GM18520 (cell line): ENCODE data around the gene MYCT1.

Experiments used
- ATAC-seq: cut with Tn5 transposase; IDR thresholded peaks from one replicate; pipeline ENCODE4 v1.9.1; 2021; ENCODE audit not compliant: unreplicated experiment

The MYCT1 gene

DNA sequence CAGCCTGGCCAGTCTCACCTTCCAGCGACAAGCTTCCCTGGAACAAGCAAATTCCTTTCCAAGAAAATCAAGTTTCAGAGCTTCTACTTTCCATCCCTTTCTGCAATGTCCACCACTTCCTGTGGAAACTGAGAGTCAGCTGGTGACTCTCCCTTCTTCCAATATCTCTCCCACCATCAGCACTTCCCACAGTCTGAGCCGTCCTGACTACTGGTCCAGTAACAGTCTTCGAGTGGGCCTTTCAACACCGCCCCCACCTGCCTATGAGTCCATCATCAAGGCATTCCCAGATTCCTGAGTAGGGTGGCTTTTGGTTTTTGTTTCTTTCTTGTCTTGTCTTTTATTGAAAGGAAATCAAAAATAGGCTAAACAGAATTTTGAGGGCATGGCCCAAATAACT, 24.3 kb downstream of the MYCT1 start:
- ATAC-seq = no peak

DNA sequence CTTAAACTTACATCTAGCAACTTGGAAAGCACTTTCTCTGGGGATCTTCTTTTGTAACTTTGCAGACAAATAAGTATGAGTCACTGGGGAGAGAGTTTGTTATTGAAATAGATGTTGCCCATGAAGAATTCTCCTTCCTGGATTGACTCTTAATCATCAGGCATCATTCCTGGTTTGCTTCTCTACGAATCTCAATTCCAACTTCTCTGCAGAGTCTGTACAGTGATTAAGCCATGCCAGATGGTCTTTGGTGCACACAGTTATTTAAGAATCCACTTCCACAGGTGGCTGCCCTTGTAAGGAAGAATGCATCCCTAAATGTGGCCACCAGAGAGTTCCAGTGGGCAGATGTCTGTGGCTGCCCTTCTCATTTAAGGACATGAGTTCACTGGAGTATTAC, 25.7 kb downstream of the MYCT1 start:
- ATAC-seq = no peak

DNA sequence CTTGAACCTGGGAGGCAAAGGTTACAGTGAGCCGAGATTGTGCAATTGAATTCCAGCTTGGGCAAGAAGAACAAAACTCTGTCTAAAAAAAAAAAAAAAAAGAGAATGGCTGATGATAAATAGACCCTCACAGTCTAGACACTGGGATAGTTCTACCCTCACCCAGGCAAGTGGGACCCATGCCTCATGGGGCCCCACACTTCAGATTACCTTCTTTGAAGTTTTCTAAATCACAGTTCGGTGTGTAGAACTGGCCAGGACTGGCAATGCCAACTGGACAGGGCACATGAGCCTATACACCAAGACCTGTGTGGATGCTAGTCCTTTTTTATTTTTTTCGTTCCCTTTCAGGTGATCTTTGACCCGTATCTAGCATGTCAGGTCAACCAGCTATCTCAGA, 28.6 kb downstream of the MYCT1 start:
- ATAC-seq = no peak

GRCh38 chr6:152727507-152727906, 29.8 kb downstream of the MYCT1 start:
- ATAC-seq = no peak

DNA sequence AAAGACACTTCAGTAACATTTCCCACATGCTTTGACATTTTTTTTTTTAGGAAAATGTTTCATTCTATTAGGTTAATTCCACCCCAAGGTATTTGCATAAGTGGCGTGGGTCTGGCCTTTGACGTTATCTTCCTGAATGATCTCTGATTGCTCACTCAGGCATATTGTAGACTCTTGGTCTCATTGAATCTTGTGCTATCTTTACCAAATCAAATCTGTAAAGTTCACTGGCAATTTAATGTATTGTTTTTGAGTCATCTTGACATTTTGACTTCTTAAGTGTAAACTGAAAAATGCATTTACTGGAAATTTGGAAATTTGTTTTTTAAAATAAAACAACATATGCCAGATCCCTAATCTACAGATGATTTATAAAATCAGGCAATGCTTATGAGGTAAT, 36.9 kb downstream of the MYCT1 start:
- ATAC-seq = no peak

GRCh38 chr6:152736687-152737273, 39.1 kb downstream of the MYCT1 start:
- no peak for ATAC-seq

GRCh38 chr6:152745509-152746171, 47.9 kb downstream of the MYCT1 start:
- ATAC-seq = no peak

DNA sequence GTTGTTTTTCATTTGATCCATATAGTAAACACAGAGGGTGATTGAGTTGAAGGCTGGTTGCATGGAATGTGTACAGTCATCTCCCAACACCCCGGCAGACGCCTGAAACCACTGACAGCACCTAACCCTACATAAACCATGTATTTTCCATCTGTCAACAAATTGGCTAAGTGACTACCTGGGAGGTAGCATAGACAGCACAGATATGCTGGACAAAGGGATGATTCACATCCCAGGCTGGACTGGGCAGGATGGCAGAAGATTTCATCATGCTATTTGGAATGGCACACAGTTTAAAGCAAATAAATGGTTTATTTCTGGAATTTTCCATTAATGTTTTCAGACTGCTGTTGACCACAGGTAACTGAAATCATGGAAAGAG, 48.5 kb downstream of the MYCT1 start:
- ATAC-seq = no peak

DNA sequence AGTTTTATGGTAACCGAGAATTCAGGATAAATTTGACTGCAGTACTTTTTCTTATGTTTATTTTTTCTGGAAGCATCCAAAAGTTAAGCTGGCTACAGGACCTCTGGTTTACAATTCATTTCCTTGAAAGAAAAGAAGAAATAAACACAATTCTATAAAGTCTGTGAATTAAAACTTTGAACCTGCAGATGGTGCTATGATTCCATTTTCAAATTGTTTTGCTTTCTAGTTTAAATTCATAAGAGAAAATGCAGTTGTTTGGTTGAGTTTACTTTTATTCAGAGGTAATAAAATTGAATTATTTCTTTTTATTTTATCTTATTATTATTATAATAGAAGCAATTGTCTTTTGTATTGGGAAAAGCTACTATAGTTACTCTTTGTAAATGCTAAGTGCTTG, 51.1 kb downstream of the MYCT1 start:
- ATAC-seq = no peak

GRCh38 chr6:152749336-152749735, 51.6 kb downstream of the MYCT1 start:
- no peak for ATAC-seq

GRCh38 chr6:152750694-152751093, 53.0 kb downstream of the MYCT1 start, which contains the start of gene VIP:
Gene VIP, plus strand, starts transcription at chr6:152750797. Its CDS starts 1,381 bp downstream, at chr6:152752178.
- no peak for ATAC-seq

DNA sequence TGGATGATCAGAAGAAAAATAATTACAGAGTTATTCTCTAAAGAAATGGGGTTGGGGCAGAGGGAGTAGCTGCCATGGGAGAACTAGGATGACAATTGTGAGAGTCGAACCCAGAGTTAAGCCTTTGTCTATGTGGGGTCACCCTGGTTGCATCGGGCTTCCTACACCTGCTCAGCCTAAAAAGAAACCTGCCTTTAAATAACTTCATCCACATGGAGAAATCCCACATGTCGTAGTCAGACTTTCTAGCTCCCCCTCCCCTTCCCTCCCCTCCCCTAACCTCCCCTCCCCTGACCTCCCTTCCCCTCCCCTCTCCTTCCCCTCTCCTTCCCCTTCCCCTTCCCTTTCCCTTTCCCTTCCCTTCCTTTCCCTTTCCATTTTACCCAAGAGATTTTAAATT, 67.6 kb downstream of the MYCT1 start:
- no peak for ATAC-seq

- ATAC-seq = no peak
Measured at GRCh38 chr6:152769159-152769558, 71.5 kb downstream of the MYCT1 start.

DNA sequence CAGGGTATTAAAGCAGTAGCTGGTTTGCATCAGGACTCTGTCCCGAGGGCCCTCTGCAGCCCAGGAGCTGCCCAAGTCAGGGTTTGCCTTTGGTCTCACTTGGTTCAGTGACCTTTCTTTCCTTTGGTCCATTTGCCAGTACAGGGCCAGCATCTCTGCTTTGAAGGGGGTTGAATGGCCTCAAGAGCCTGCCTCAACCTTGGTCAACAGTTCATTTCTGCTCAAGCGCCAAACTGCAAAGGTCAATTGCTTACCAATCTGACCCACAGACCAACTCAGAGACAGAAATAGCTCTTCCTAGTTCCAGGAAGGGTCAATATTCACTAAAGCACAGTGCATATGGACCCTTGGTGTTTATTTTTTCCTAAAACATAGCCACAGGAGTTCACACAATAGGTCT, 72.3 kb downstream of the MYCT1 start:
- no peak for ATAC-seq

- no peak for ATAC-seq
Measured at GRCh38 chr6:152771061-152771687, 73.5 kb downstream of the MYCT1 start.
